HG03439 (cell line): Measurements from ENCODE around the gene EVI5L.

ENCODE experiments used
- ATAC-seq: cut with Tn5 transposase; IDR thresholded peaks from one replicate; pipeline ENCODE4 v1.9.1; 2021; ENCODE audit warnings: mild to moderate bottlenecking, moderate library complexity; ENCODE audit not compliant: unreplicated experiment

Gene EVI5L

DNA sequence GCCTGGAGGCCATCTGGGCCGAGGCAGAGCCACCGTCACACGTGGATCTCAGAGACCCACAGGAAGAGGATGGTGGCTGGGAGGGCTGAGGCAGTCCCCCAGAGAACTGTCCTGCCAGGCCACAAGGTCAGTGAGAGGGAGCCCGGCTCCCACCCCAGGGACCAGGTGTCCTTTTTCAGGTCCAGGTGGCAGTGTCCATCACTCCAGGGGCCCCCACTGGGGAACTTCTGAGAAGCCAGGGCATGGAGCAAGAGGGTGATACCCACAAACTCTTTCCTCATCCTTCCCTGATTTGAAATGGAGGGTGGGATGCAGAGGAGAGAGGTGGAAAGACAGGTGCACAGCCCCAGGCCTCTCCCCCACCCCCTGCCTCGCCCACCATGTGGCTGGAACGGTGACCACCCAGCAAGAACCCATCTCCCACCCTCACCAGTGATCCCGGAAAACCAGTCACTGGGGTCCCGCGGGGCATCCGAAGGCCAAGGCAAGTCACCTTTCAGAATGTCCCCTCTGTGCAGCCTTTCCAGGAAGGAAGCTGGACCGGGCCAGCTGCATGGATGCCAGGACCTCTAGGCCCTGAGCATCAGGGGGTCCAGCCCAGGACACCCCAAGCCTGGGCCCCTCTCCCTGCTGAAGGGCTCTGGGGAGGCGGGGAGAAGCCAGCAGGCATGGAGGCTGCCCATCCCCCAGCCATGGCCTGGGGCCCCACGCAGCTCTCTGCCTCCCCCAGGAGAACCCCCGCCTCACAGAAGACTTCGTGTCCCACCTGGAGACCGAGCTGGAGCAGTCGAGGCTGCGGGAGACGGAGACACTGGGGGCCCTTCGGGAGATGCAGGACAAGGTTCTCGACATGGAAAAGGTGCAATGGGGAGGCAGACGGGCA lies 30.1 kb downstream of the EVI5L start:
- ATAC-seq = no peak

DNA sequence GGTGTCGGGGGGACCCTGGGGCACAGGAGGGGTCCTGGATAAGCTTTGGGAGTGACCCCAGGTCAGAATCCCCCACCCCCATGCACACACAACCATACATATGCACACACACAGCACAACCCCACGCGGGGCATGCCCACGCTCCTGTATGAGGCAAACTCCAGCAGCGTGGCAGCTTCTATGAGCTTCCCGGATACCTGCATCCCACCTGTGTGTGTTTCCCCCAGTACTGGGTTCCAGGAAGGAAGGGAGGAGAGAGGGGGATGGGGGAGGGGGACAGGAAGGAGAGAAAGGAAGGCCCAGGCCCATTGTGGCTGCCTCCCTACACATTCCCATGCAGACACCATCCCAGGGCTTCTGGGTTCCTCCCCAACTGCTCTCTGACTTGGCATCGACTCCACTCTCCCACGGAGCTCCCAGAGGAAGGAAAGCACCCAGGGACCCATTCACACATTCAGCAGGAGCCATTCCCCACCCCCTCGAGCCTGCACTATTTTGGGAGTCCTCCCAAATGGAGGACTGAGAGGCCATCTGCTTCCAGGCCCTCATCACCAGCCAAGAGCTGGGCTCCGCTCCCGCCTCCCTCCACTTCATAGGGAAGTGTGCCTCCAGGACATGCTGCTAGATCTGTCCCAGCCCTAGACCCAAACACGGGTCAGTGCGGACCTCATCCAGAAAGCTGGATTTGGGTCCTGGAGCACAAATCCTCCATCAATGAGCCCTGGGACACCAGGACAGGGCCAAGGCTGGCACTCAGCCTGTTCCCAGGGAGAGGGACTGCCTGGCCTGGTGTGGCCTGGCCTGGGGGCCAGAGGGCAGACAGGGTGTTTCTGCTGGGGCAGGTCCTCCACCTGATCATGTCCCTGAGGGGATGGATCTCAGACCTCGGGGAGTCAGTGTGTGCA lies 30.9 kb downstream of the EVI5L start:
- no peak for ATAC-seq

- ATAC-seq = no peak
These were observed 31.8 kb downstream of the EVI5L start for GRCh38 chr19:7861619-7862412.

- no peak for ATAC-seq
These were observed 32.5 kb downstream of the EVI5L start for GRCh38 chr19:7862413-7862951.

DNA sequence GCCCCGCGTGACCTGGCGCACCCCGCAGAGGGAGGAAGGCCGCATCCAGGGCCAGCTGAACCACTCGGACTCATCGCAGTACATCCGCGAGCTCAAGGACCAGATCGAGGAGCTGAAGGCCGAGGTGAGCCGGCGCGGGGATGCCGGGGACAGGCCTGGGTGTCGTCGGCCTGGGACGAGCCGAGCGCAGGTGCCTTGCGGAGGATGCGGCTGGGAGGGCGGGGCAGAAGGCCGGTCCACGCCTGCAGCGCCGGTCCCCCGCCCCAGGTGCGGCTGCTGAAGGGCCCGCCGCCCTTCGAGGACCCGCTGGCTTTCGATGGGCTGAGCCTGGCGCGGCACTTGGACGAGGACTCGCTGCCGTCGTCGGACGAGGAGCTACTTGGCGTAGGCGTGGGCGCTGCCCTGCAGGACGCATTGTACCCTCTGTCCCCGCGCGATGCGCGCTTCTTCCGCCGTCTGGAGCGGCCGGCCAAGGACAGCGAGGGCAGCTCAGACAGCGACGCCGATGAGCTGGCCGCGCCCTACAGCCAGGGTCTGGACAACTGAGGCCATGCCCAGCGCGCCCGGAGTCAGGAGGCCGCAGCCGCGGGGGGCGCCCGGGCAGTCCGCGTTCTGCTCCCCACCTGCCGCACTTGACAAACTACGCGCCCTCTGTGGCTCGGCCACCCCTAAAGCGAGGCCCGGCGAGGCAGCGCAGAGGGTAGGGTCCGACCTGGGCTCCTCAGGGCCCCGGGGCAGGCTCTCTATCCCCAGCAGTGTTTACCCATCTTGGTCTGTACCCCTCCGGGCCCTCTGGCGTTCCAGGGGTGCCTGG lies 33.3 kb downstream of the EVI5L start:
- no peak for ATAC-seq

DNA sequence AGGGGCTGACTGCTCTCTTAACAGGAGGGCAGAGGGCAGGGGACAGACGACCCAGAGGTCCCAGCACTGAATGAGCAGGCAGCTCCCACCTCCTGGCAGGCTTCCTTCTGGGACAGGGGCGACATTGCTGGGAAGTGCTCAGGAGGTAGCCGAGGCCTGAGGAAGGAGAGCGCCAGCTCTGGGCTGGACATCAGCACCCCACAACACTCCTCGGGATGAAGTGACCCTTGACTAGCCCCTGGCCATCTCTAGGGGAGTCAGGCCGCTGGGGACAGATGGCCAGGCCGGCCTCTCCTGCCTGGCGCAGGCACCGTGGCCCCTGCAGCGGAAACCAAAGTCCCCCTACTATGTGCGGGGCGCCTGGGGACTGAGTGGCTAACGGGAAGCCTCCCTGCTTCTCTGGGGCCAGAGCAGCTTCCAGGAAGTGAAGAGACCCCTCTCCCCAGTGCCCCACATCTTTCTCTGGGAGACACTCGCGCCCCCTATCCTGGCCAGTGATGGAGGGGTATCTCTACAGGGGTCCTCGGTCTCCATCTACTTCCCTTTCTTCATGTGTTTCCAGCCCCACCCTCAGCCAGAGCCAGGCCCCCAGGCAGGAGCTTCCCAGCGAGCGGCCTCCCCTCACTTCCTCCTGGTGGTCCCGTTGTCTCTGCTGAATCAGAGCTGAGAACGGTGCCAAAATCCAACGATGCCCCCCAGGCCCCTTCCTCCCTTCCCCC lies 34.1 kb downstream of the EVI5L start:
- no peak for ATAC-seq

- no peak for ATAC-seq
These were observed 34.7 kb downstream of the EVI5L start for GRCh38 chr19:7864690-7865074.

GRCh38 chr19:7865262-7865911 lies 35.4 kb downstream of the EVI5L start:
- no peak for ATAC-seq

- no peak for ATAC-seq
These were observed 36.5 kb downstream of the EVI5L start for GRCh38 chr19:7866399-7867091.

- no peak for ATAC-seq
These were observed 37.2 kb downstream of the EVI5L start for GRCh38 chr19:7867092-7867844.

DNA sequence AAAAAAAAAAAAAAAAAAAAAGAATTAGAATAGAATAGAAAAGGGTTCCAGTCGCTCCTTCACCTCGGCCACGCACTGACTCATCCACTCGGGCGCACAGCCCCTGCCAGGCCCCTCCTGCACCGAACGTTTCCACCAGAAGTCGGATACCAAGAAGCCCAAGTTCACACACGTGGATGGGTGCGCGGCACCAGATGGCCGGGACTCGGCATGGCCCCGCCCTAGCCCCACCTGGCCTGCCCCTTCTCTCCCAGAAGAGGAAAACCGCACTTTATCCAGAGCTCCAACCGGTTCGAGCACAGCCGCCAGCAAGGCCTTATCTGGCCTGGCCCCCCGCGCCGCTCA lies 38.3 kb downstream of the EVI5L start:
- ATAC-seq = no peak

GRCh38 chr19:7868671-7869452 lies 38.8 kb downstream of the EVI5L start:
- ATAC-seq = peak; percentile 66

- ATAC-seq = peak; percentile 65
These were observed 39.5 kb downstream of the EVI5L start for GRCh38 chr19:7869453-7869909.

DNA sequence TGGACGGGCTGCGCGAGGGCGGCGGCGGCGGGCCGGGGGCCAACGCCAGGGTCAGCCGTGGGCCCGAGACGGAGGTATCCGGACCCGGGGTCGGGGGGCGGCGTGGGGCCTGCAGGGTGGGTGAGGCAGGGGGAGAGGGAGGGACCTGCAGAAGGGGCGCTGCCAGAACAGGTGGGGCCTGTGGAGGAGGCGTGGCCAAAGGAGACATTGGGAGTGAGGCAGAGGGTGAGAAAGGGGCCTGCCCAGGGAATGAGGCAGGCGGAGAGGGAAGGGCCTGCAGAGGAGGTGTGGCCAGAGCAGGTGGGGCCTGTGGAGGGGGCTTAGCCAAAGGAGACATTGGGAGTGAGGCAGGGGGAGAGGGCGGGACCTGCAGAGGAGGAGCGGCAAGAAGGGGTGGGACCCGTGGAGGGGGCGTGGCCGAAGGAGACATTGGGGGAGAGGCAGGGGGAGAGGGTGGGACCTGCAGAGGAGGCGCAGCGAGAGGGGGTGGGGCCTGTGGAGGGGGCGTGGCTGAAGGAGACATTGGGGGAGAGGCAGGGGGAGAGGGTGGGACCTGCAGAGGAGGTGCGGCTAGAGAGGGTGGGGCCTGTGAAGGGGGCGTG lies 40.0 kb downstream of the EVI5L start:
- ATAC-seq = no peak

DNA sequence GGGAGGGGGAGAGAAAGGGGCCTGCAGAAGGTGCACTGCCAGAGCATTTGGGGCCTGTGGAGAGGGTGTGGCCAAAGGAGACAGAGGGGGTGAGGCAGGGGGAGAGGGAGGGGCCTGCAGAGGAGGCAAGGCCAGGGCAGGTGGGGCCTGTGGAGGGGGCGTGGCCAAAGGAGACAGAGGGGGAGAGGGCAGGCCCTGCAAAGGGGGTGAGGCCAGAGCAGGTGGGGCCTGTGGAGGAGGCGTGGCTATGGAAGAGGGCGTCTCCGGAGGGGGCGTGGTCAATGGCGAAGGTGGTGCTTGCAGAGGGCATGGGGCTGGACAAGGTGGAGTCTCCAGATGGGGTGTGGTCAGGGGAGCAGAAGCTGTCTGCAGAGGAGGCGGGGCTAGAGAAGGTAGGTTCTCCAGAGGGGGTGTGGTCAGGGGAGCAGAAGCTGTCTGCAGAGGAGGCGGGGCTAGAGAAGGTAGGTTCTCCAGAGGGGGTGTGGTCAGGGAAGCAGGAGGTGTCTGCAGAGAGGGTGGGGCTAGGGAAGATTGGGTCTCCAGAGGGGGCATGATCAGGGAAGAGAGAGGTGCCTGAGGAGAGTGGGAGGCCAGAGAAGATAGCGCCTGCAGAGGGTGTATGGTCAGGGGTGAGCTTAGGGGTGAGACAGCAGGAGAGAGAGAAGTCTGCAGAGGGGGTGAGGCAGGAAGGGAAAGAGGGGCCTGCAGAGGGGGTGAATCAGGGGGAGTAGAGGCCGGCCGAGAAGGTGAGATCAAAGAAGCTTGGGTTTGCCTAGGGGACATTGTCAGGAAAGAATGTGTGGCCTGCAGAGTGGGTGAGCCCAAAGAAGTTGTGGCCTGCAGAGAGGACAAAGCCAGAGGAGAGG lies 40.8 kb downstream of the EVI5L start:
- no peak for ATAC-seq
